ENCODE data around the gene CATSPERE.
"Not testable (repeated sequence)": the region's sequence is repeated elsewhere in the genome, so short reads cannot be mapped to it uniquely, and the experiment has no call there.

The CATSPERE gene

DNA sequence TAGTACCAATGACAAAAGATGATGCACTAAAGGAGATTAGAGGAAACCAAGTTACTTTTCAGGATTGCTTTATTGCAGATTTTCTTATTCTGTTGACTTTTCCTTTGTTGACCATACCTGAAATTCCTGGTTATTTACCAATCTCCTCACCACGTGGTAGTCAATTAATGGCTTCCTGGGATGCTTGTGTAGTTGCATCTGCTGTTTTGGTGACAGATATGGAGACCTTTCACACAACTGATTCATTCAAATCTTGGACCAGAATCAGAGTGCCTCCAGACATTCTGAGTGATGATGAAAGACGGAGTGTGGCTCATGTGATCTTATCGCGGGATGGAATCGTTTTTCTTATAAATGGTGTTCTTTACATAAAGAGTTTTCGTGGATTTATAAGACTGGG is 91.3 kb downstream of the CATSPERE start:
- Mint-ChIP-seq H3K27me3 (ENCODE audit: low read depth) (no peaks in the 10 kb centered on the region), H3K4me3 (no peak overlapping the region), H3K4me1 (ENCODE audit: low read depth) (no peaks in the 10 kb centered on the region), H3K36me3 (ENCODE audit: low read depth) (no peaks in the 10 kb centered on the region), H3K9me3 (peaks cover 4% of the 10 kb centered on the region), H3K27ac (no peak overlapping the region)

DNA sequence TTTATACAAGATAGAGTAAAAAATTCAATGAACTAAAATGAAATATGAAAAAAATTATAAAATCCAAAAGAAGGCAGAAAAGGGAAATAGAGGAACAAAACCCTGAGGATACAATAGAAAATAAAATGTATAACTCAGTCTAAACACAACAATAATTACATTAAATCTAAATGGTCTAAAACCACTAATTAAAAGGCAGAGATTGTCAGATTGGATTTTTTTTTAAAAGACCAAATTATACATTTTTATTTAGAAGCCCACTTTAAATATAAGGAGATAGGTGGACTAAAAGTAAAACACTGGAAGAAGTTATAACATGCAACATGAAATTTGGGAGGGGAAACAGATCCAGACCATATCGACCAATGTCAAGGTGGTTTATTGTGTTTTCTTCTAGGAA is 95.2 kb downstream of the CATSPERE start:
- no peaks in the 10 kb centered on the region for H3K4me1 Mint-ChIP-seq (ENCODE audit: low read depth)
- H3K4me3 Mint-ChIP-seq, result no peak overlapping the region
- H3K9me3 Mint-ChIP-seq, result peaks cover 7% of the 10 kb centered on the region
- no peak overlapping the region for H3K27ac Mint-ChIP-seq
- H3K36me3 Mint-ChIP-seq (ENCODE audit: low read depth), result no peaks in the 10 kb centered on the region
- no peaks in the 10 kb centered on the region for H3K27me3 Mint-ChIP-seq (ENCODE audit: low read depth)

DNA sequence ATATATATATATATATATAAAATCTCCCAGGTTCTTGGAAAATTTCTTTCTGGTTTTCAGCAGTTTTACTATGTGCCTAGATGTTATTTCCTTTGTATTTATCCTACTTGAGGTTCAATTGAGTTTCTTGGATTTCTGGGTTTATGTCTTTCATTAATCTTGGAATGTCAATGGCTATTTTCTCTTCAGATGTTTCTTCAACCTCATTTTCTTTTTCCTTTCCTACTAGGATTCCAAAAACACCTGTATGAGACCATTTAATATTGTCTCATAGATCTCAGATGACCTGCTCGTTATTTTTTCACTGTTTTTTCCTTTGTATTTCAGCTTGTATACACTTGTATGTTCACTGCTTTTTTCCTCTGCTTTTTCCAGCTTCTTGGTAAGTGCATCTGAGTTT is 96.5 kb downstream of the CATSPERE start:
- Mint-ChIP-seq H3K4me3 (no peak overlapping the region), H3K27ac (no peak overlapping the region), H3K27me3 (ENCODE audit: low read depth) (no peaks in the 10 kb centered on the region), H3K4me1 (ENCODE audit: low read depth) (no peaks in the 10 kb centered on the region), H3K36me3 (ENCODE audit: low read depth) (no peaks in the 10 kb centered on the region), H3K9me3 (peaks cover 11% of the 10 kb centered on the region)

DNA sequence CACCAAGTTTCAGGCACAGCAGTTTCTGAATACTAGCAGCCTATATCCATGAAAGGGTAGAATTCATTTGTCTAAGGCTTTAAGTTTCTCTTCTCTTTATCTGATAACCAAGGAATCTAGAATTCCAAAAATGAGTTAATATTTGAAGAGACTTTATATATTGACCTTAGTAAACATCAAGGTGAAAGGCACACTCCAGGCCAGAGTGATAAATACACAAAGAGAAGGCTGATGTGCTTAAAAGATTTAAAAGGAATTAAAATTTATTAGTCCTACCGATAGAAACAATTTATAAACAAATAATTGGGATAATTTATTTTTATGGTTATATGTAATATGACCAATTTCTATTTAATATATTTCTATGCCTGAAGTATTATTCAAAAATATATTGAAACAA is 98.5 kb downstream of the CATSPERE start:
- H3K36me3 Mint-ChIP-seq (ENCODE audit: low read depth), result no peaks in the 10 kb centered on the region
- H3K4me1 Mint-ChIP-seq (ENCODE audit: low read depth), result no peaks in the 10 kb centered on the region
- peaks cover 20% of the 10 kb centered on the region for H3K9me3 Mint-ChIP-seq
- no peaks in the 10 kb centered on the region for H3K27me3 Mint-ChIP-seq (ENCODE audit: low read depth)
- no peak overlapping the region for H3K4me3 Mint-ChIP-seq
- H3K27ac Mint-ChIP-seq, result no peak overlapping the region

DNA sequence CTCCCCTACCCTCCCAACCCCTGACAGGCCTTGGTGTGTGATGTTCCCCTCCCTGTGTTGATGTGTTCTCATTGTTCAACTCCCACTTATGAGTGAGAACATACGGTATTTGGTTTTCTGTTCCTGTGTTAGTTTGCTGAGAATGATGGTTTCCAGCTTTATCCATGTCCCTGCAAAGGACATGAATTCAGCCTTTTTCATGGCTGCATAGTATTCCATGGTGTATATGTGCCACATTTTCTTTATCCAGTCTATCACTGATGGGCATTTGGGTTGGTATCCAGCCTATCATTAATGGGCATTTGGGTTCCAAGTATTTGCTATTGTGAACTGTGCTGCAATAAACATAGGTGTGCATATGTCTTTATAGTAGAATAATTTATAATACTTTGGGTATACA is 101.8 kb downstream of the CATSPERE start:
- H3K4me3 Mint-ChIP-seq; H3K27ac Mint-ChIP-seq; H3K36me3 Mint-ChIP-seq (ENCODE audit: low read depth); H3K27me3 Mint-ChIP-seq (ENCODE audit: low read depth); H3K4me1 Mint-ChIP-seq (ENCODE audit: low read depth): not testable (repeated sequence)
- peaks cover 27% of the 10 kb centered on the region for H3K9me3 Mint-ChIP-seq

DNA sequence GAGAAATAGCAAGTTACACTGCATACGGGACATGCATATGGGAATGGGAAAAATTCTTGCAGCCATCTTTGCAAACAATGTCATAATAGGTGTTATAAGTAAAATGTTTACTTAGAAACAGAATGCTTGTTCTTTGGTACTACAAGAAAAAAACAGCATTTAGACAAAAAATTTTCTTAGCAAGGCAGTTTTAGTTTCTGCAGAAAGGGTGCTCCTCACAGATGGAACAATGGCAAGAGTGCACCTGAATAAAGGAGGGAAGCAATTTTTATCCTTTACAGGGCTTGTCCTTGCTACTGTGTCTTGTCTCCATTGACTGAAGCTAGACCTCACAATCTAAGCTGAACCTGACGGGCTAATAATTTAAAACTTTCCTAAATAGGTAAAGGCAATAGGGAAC is 112.7 kb downstream of the CATSPERE start:
- peaks cover 40% of the 10 kb centered on the region for H3K9me3 Mint-ChIP-seq
- peaks cover 5% of the 10 kb centered on the region for H3K36me3 Mint-ChIP-seq (ENCODE audit: low read depth)
- H3K27ac Mint-ChIP-seq, result no peak overlapping the region
- H3K4me3 Mint-ChIP-seq, result no peak overlapping the region
- no peaks in the 10 kb centered on the region for H3K27me3 Mint-ChIP-seq (ENCODE audit: low read depth)
- H3K4me1 Mint-ChIP-seq (ENCODE audit: low read depth), result no peaks in the 10 kb centered on the region

DNA sequence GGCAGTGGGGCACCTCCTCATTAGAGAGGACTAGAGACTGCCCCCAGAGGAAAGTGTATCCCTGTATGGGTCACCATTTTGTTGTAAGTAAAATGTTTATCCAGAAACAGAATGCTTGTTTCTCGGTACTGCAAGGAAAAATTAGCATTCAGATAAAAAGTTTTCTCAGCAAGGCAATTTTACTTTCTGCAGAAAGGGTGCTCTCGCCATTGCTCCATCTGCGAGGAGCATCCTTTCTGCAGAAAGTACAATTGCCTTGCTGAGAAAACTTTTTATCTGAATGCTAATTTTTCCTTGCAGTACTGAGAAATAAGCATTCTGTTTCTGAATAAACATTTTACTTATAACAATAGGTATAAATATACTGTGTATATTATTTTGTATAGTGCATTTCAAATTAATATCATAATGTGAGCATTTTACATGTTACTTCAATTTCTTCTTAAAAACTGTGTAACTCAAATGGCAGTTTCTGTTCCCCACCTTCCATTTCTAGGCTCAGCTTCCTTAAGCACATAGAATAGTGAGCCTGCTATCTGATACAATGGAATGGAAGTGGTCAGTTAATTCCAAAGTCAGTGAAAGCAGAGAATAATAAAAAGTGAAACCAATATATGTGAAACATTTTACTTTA is 115.3 kb downstream of the CATSPERE start:
- no peak overlapping the region for H3K4me3 Mint-ChIP-seq
- peaks cover 40% of the 10 kb centered on the region for H3K9me3 Mint-ChIP-seq
- H3K36me3 Mint-ChIP-seq (ENCODE audit: low read depth), result peaks cover 5% of the 10 kb centered on the region
- no peak overlapping the region for H3K27ac Mint-ChIP-seq
- no peaks in the 10 kb centered on the region for H3K27me3 Mint-ChIP-seq (ENCODE audit: low read depth)
- no peaks in the 10 kb centered on the region for H3K4me1 Mint-ChIP-seq (ENCODE audit: low read depth)

DNA sequence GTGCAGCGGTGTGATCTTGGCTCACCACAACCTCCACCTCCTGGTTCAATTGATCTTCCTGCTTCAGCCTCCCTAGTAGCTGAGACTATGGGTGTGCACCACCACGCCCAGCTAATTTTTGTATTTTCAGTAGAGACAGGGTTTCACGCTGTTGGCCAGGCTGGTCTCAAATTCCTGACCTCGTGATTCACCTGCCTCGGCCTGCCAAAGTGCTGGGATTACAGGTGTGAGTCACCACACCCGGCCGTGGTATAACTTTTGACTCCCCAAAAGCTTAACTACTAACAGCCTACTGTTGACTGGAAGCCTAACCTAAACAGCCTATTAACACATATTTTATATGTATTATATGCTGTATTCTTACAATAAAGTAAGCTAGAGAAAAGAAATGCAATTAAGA is 117.1 kb downstream of the CATSPERE start:
- H3K4me1 Mint-ChIP-seq (ENCODE audit: low read depth); H3K27ac Mint-ChIP-seq; H3K27me3 Mint-ChIP-seq (ENCODE audit: low read depth); H3K4me3 Mint-ChIP-seq; H3K36me3 Mint-ChIP-seq (ENCODE audit: low read depth): not testable (repeated sequence)
- peaks cover 36% of the 10 kb centered on the region for H3K9me3 Mint-ChIP-seq

DNA sequence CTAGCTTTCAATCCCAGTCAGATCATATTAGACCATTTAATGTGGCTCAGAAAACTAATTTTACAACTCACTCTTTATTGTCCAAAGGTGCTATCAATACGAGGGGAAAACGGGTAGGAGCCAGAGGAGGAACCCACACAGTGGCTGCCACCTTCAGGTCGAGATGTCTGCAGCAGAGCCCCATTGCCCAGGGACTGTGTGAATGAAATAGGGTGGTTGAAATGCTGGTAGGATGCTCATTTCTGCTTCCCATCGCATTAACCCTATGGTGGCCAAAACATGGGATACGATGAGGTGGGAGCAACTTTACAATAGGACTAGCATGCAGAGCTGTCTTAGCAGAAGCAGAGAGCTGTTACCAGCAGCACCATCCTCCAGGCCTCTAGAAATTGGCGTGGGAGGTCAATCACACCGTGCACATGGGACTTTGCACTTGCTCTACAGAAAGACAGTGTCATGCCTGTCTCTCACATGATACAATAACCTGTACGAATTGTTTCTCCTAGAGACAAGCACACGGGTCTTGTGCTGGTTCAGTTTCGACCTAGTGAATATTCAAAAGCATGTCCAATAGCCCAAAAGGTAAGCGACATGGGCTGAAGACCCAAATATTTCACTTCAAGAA is 122.4 kb downstream of the CATSPERE start:
- Mint-ChIP-seq H3K27ac (no peak overlapping the region), H3K9me3 (peaks cover 4% of the 10 kb centered on the region), H3K36me3 (ENCODE audit: low read depth) (no peaks in the 10 kb centered on the region), H3K4me3 (no peak overlapping the region), H3K27me3 (ENCODE audit: low read depth) (no peaks in the 10 kb centered on the region), H3K4me1 (ENCODE audit: low read depth) (no peaks in the 10 kb centered on the region)

DNA sequence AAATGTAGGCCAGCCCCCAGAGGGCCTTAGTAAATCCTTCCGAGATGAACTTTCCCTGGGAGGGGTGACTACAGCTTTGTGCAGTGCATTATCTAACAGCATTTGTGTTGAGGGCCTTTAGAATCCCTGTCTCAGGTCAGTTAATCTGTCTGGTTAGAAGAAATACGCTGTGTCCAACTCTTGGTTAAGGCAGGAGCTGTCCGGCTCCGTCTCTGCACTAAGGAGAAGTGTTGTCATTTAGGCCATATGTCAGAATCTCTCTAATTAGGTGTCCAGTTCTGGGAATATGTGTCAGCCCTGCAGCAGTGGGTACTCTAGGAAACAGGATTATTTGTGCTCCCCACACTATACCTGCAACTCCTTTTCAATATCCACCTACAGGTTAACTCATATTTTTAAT is 124.8 kb downstream of the CATSPERE start:
- Mint-ChIP-seq H3K4me1 (ENCODE audit: low read depth) (no peaks in the 10 kb centered on the region), H3K9me3 (no peaks in the 10 kb centered on the region), H3K36me3 (ENCODE audit: low read depth) (no peaks in the 10 kb centered on the region), H3K4me3 (no peak overlapping the region), H3K27me3 (ENCODE audit: low read depth) (no peaks in the 10 kb centered on the region), H3K27ac (no peak overlapping the region)

DNA sequence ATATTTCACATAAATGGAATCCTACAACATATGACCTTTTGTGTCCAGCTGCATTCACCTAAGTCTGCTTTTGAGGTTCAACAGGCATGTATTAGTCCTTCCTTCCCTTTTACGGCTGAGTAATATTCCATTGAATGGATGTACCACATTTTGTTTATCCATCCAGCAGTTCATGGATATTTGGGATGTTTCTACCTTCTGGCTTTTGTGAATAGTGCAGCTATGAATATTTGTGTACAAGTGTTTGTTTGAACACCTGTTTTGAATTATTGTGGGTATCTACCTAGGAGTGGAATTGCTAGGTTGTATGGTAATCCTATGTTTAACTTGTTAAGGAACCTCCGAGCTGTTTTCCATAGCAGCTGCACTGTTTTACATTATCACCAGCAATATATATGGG is 129.6 kb downstream of the CATSPERE start:
- no peaks in the 10 kb centered on the region for H3K36me3 Mint-ChIP-seq (ENCODE audit: low read depth)
- peaks cover 3% of the 10 kb centered on the region for H3K4me1 Mint-ChIP-seq (ENCODE audit: low read depth)
- no peak overlapping the region for H3K27ac Mint-ChIP-seq
- no peak overlapping the region for H3K4me3 Mint-ChIP-seq
- no peaks in the 10 kb centered on the region for H3K9me3 Mint-ChIP-seq
- H3K27me3 Mint-ChIP-seq (ENCODE audit: low read depth), result no peaks in the 10 kb centered on the region

DNA sequence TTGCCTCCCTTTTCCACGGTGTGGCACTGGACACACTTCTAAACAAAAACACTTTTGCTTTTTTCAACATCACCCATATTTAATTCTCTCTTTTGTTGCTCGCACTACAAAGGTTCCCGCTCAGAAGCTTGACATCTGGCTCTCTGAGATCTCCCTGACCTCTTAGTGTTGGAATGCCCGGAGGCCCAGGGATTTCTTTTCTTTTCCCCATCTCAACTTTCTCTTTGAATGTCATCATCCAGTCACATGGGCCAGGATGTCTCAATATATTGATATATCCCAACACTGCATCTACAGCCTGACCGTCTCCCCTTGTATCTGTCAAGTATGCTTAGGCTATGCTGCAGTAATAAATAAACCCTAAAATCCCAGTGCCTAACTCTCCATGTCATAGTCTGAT is 137.5 kb downstream of the CATSPERE start:
- Mint-ChIP-seq H3K4me1 (ENCODE audit: low read depth) (peaks cover 15% of the 10 kb centered on the region), H3K36me3 (ENCODE audit: low read depth) (no peaks in the 10 kb centered on the region), H3K27me3 (ENCODE audit: low read depth) (no peaks in the 10 kb centered on the region), H3K9me3 (no peaks in the 10 kb centered on the region), H3K4me3 (no peak overlapping the region), H3K27ac (no peak overlapping the region)

DNA sequence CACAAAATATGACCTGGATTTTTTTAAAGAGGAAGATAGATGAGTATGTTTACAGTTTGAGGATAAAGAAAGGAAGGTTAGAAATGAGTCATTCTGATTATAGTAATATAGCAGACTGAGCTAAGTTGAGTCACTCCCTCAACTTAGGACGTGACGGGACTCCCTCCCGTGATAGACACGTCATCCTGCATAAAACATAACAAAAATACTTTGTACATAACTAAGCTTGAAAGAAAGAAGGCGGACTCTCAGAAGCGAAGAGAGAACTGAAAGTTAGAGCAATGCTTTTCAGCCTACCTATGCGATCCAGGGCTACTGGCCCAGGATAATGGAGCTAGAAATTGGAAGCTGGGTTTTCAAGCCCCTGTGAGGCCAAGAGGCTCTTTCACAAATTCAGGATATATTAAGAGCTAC is 138.9 kb downstream of the CATSPERE start:
- Mint-ChIP-seq H3K27me3 (ENCODE audit: low read depth) (peaks cover 3% of the 10 kb centered on the region), H3K4me1 (ENCODE audit: low read depth) (peaks cover 15% of the 10 kb centered on the region)

DNA sequence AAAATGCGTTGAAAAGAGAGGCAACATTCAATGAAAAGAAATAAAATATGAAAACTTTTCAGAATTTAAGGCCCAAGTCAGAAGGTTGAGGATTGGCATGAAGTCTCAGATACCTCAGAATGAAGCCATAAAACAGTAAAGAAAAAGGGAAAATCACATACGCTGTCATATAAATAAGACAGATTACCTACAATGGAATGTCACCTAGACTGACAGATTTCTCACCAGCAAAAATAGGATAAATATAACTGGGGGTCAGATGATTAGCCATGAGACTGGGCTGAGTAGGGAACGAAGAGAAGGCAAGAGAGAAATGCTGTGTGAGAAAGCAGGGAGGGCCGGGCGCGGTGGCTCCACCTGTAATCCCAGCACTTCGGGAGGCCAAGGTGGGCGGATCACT is 140.3 kb downstream of the CATSPERE start:
- H3K4me3 Mint-ChIP-seq, result no peak overlapping the region
- H3K36me3 Mint-ChIP-seq (ENCODE audit: low read depth), result no peaks in the 10 kb centered on the region
- H3K27ac Mint-ChIP-seq, result no peak overlapping the region
- H3K9me3 Mint-ChIP-seq, result no peaks in the 10 kb centered on the region
- H3K4me1 Mint-ChIP-seq (ENCODE audit: low read depth), result peaks cover 12% of the 10 kb centered on the region
- H3K27me3 Mint-ChIP-seq (ENCODE audit: low read depth), result peaks cover 3% of the 10 kb centered on the region

More for the DNA sequence above, 138.9 kb downstream of the CATSPERE start:
- peak overlapping the region; percentile 66 for H3K4me3 Mint-ChIP-seq
- H3K9me3 Mint-ChIP-seq, result no peaks in the 10 kb centered on the region
- H3K36me3 Mint-ChIP-seq (ENCODE audit: low read depth), result no peaks in the 10 kb centered on the region
- H3K27ac Mint-ChIP-seq, result peak overlapping the region; percentile 90

DNA sequence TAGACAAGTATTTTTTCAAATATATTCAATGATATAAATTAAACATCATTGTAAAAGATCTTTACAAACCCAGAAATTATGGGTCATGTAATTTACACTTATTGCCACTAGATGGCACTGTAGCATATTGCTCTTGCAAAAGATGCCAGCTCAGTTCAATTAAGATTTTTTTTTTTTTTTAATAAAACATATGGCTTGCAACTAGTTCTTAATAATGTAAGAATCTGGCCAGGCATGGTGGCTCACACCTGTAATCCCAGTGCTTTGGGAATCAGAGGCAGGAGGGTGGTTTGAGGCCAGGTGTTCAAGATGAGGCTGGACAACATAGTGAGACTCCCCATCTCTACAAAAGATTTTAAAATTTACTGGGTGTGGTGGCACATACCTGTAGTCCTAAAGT is 142.4 kb downstream of the CATSPERE start:
- no peaks in the 10 kb centered on the region for H3K9me3 Mint-ChIP-seq
- H3K4me3 Mint-ChIP-seq, result no peak overlapping the region
- peaks cover 4% of the 10 kb centered on the region for H3K27me3 Mint-ChIP-seq (ENCODE audit: low read depth)
- H3K27ac Mint-ChIP-seq, result no peak overlapping the region
- no peaks in the 10 kb centered on the region for H3K36me3 Mint-ChIP-seq (ENCODE audit: low read depth)
- H3K4me1 Mint-ChIP-seq (ENCODE audit: low read depth), result peaks cover 12% of the 10 kb centered on the region

Measured in T-helper 1 cell treated with Interleukin-12 subunit alpha and Interleukin-12 subunit beta and Interleukin-4 antibody, amounts not matched to agents 30 μg/mL and 1 μg/mL, for 36 hours (primary cell).